HG03280 (cell line): ENCODE data around the gene TMSB15C.

Experiments used
- ATAC-seq: cut with Tn5 transposase; IDR thresholded peaks from one replicate; pipeline ENCODE4 v1.9.1; 2021; ENCODE audit warnings: mild to moderate bottlenecking, moderate library complexity; ENCODE audit not compliant: unreplicated experiment

The TMSB15C gene

GRCh38 chrX:104047171-104047570, 28.9 kb downstream of the TMSB15C start:
- ATAC-seq: no peak

DNA sequence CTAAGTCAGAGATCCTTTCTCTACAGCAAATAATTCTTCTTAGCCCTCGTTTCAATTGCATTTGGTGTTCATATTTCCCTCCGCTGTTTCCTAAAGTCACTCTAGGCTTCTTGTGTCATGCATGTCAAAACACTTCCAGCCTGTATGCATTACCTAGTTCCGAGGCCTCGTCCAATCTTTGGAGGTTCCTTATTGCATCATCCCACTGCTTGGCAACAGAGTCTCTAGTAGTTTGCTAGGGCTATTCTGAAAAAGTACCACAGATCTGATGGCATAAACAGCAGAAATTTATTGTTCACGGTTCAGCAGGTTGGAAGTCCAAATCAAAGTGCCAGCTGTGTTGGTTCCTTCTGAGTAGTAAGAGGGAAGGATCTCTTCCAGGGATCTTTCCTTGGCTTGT, 30.4 kb downstream of the TMSB15C start:
- ATAC-seq: no peak

- no peak for ATAC-seq
Observed at GRCh38 chrX:104041003-104041402, 35.0 kb downstream of the TMSB15C start.

DNA sequence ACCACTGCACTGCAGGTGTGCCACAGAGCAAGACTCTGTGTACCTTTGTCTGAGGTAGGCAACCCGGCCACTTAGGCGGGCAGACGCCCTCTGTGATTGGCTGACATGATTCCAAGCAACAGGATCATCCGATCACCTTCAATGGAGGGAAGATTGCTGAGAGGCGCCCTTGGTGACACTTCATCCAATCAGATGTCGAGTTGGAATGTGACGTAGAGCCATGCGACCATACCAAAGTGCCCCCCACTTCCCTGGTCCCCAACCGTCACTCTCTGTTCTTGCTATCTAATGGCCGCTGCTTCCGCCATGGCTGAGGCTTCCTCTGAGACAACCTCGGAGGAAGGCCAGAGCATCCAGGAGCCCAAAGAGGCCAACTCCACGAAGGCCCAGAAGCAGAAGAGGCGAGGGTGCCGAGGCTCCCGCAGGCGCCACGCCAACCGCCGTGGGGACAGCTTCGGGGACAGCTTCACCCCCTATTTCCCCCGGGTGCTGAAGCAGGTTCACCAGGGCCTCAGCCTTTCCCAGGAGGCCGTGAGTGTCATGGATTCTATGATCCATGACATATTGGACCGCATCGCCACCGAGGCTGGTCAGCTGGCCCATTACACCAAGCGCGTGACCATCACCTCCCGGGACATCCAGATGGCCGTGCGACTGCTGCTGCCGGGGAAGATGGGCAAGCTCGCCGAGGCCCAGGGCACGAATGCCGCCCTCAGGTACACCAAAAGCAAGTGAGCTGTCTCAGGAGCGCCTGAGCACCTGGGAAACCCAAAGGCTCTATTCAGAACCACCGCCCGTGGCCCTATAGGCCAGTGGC, 36.1 kb downstream of the TMSB15C start, which contains the start of gene H2BW2:
TSS of gene H2BW2 (plus strand) at position 268 of the 817 bp plus-strand sequence. CDS start at position 307, 39 bp downstream.
- no peak for ATAC-seq
